PC-3 (cell line): ENCODE measurements around the gene TUBD1. TPM values are rescaled to one million over a fixed set of nuclear protein-coding genes. Genes with fewer than 3 reads are reported as not detected.

Experiments used
- ATAC-seq: fragments of 200-7000 bp; cut with Tn5 transposase; 2 replicates; pipeline ENCODE4 v1.9.1; 2020; ENCODE audit warnings: mild to moderate bottlenecking, moderate library complexity
- BruUV-seq: library from RNA; stranded (reverse); fragments of 400-500 nt; replicated peaks from 2 replicates; lab custom pipeline; 2021; lab: Mats Ljungman, UMichigan
- CTCF ChIA-PET: fragments of 300-600 bp; sonication (Branson Sonifier 250); formaldehyde crosslinking; loops from one replicate; lab custom pipeline; 2022; ENCODE audit warnings: antibody characterized with exemption; lab: Charles Lee
- POLR2A ChIA-PET: fragments of 300-600 bp; sonication (Branson Sonifier 250); formaldehyde crosslinking; loops from one replicate; lab custom pipeline; 2022; ENCODE audit warnings: antibody characterized with exemption; ENCODE audit not compliant: unreplicated experiment; lab: Charles Lee
- DNase-seq: peaks from one replicate; pipeline ENCODE4 v3.0.0-alpha.2; 2015
- H2AFZ ChIP-seq: fragments of 300-600 bp; sonication (generic); 2 replicates; pipeline ENCODE4 v1.6.0; 2016; ENCODE audit warnings: antibody characterized with exemption, low read length
- H3F3A ChIP-seq: fragments of 300-600 bp; sonication (generic); one replicate; pipeline ENCODE4 v1.6.0; 2017; ENCODE audit warnings: antibody characterized with exemption, low read length, control low read depth, mild to moderate bottlenecking; ENCODE audit not compliant: unreplicated experiment
- H3K27ac ChIP-seq: fragments of 300-600 bp; sonication (generic); 2 replicates; pipeline ENCODE4 v1.5.1; 2016; ENCODE audit warnings: mild to moderate bottlenecking, low read length
- H3K27me3 ChIP-seq: fragments of 300-600 bp; sonication (generic); 2 replicates; pipeline ENCODE4 v1.6.1; 2016; ENCODE audit warnings: low read length, mixed read lengths
- H3K36me3 ChIP-seq: fragments of 300-600 bp; sonication (generic); 2 replicates; pipeline ENCODE4 v1.6.1; 2016; ENCODE audit warnings: low read depth, mixed run types, low read length, mixed read lengths
- H3K4me1 ChIP-seq: fragments of 300-600 bp; sonication (generic); 2 replicates; pipeline ENCODE4 v1.5.1; 2016; ENCODE audit warnings: low read length; ENCODE audit not compliant: insufficient read depth
- H3K4me2 ChIP-seq: fragments of 300-600 bp; sonication (generic); 2 replicates; pipeline ENCODE4 v1.6.0; 2016; ENCODE audit warnings: low read length
- H3K4me3 ChIP-seq: fragments of 300-600 bp; sonication (generic); 2 replicates; pipeline ENCODE4 v1.5.1; 2016; ENCODE audit warnings: mild to moderate bottlenecking, low read length, mixed read lengths
- H3K79me2 ChIP-seq: fragments of 300-600 bp; sonication (generic); 2 replicates; pipeline ENCODE4 v1.6.1; 2017; ENCODE audit warnings: low read length, mixed read lengths
- H3K9ac ChIP-seq: fragments of 300-600 bp; sonication (generic); 2 replicates; pipeline ENCODE4 v1.6.0; 2016; ENCODE audit warnings: mild to moderate bottlenecking, low read length
- H3K9me2 ChIP-seq: fragments of 300-600 bp; sonication (generic); replicated peaks from 2 replicates; pipeline ENCODE4 v1.6.1; 2016; ENCODE audit warnings: mixed run types, low read length, mixed read lengths
- H3K9me3 ChIP-seq: fragments of 300-600 bp; sonication (generic); 2 replicates; pipeline ENCODE4 v1.6.1; 2016; ENCODE audit warnings: low read length, mixed read lengths
- H4K20me1 ChIP-seq: fragments of 300-600 bp; sonication (generic); 2 replicates; pipeline ENCODE4 v1.6.1; 2016; ENCODE audit warnings: low read length, mixed read lengths
- CTCF ChIP-seq: fragments of 300-600 bp; sonication (generic); conservative IDR thresholded peaks from 2 replicates; pipeline ENCODE4 v1.5.1; 2017; ENCODE audit warnings: antibody characterized with exemption, low read depth, mild to moderate bottlenecking, low read length
- EZH2 ChIP-seq: fragments of 300-600 bp; sonication (generic); IDR thresholded peaks from one replicate; pipeline ENCODE4 v1.6.1; 2017; ENCODE audit warnings: antibody characterized with exemption, mild to moderate bottlenecking, low read length; ENCODE audit not compliant: unreplicated experiment
- EZH2phosphoT487 ChIP-seq: fragments of 300-600 bp; sonication (generic); IDR thresholded peaks from 2 replicates; pipeline ENCODE4 v1.6.1; 2018; ENCODE audit warnings: mild to moderate bottlenecking, antibody characterized with exemption, low read length, borderline replicate concordance
- intact Hi-C: fragments of 100-400 bp; cut with micrococcal nuclease; formaldehyde crosslinking; loops from 2 replicates; pipeline ENCODE4 v1.9.0; 2023
- total RNA-seq: library from RNA; depleted of rRNA; stranded (reverse); fragments of >200 nt; gene quantifications from 2 replicates; pipeline ENCODE4 v1.2.3, GENCODE V29; 2014

The TUBD1 gene
- total RNA-seq, 1 experiment from 2014 or later, result 8.2 TPM

GRCh38 chr17:59838052-59838916 is 54.5 kb downstream of the TUBD1 start:
- no peak for ATAC-seq
- POLR2A ChIA-PET, result interaction anchor here (0.5 to 2.0 kb wide), 16 partner anchors 7 to 130 kb away, joined by 3 to 113 read pairs (median 12); no protein-coding TSS in a partner anchor

GRCh38 chr17:59837308-59838051 is 55.3 kb downstream of the TUBD1 start:
- H2AFZ ChIP-seq, result no peak overlapping the region
- POLR2A ChIA-PET, result interaction anchor here (0.5 to 2.0 kb wide), 19 partner anchors 8 to 386 kb away, joined by 3 to 113 read pairs (median 10); partner anchors contain the start of gene RNFT1
- TF ChIP-seq CTCF, result no peak
- no peak for TF ChIP-seq EZH2phosphoT487
- no peak for TF ChIP-seq EZH2
- no peaks in the 10 kb centered on the region for H3K9me2 ChIP-seq
- TSS peak; percentile 81 for BruUV-seq
- no peaks in the 10 kb centered on the region for H3K9me3 ChIP-seq
- H3K27me3 ChIP-seq, result no peaks in the 10 kb centered on the region
- peak; percentile 75 for ATAC-seq
- H3K4me2 ChIP-seq, result peak overlapping the region; percentile 94
- CTCF ChIA-PET, result interaction anchor here (0.7 to 1.6 kb wide), 4 partner anchors 16 to 83 kb away, joined by 3 to 16 read pairs (median 11); no protein-coding TSS in a partner anchor
- peak overlapping the region; percentile 98 for H3K9ac ChIP-seq
- peaks cover 21% of the 10 kb centered on the region for H3K4me1 ChIP-seq
- H3K27ac ChIP-seq, result peak overlapping the region; percentile 95
- peak; percentile 100 for DNase-seq
- H3F3A ChIP-seq, result peaks cover 42% of the 10 kb centered on the region
- peaks cover 48% of the 10 kb centered on the region for H3K79me2 ChIP-seq
- H4K20me1 ChIP-seq, result peaks cover 34% of the 10 kb centered on the region
- intact Hi-C loops, result loop anchor here (1.0 kb wide), 3 partner anchors 8 to 84 kb away; no protein-coding TSS in a partner anchor
- peak overlapping the region; percentile 88 for H3K4me3 ChIP-seq
- H3K36me3 ChIP-seq, result peaks cover 34% of the 10 kb centered on the region

More at GRCh38 chr17:59838052-59838916, 54.5 kb downstream of the TUBD1 start:
- BruUV-seq, result TSS peak; percentile 35
- DNase-seq, result peak; percentile 54
- intact Hi-C loops, result no loop called here
- peak overlapping the region; percentile 98 for H3K9ac ChIP-seq
- peaks cover 27% of the 10 kb centered on the region for H3K4me1 ChIP-seq
- peaks cover 43% of the 10 kb centered on the region for H3F3A ChIP-seq
- peak overlapping the region; percentile 95 for H3K27ac ChIP-seq
- H3K79me2 ChIP-seq, result peaks cover 48% of the 10 kb centered on the region
- CTCF ChIA-PET, result interaction anchor here (0.9 to 1.6 kb wide), 3 partner anchors 15 to 84 kb away, joined by 6 to 16 read pairs (median 16); no protein-coding TSS in a partner anchor
- peaks cover 34% of the 10 kb centered on the region for H3K36me3 ChIP-seq
- H3K4me3 ChIP-seq, result peak overlapping the region; percentile 88
- peaks cover 34% of the 10 kb centered on the region for H4K20me1 ChIP-seq
- no peaks in the 10 kb centered on the region for H3K27me3 ChIP-seq
- peak overlapping the region; percentile 94 for H3K4me2 ChIP-seq
- TF ChIP-seq CTCF (no peak), EZH2phosphoT487 (no peak), EZH2 (no peak)
- H2AFZ ChIP-seq, result no peak overlapping the region
- H3K9me2 ChIP-seq, result no peaks in the 10 kb centered on the region
- no peaks in the 10 kb centered on the region for H3K9me3 ChIP-seq
